Measurements from ENCODE around the gene DISC1. TPM values are rescaled to one million over a fixed set of nuclear protein-coding genes. Genes with fewer than 3 reads are reported as not detected.

Gene DISC1
- total RNA-seq, 1 donor from 2014 or later: 5.2 TPM

DNA sequence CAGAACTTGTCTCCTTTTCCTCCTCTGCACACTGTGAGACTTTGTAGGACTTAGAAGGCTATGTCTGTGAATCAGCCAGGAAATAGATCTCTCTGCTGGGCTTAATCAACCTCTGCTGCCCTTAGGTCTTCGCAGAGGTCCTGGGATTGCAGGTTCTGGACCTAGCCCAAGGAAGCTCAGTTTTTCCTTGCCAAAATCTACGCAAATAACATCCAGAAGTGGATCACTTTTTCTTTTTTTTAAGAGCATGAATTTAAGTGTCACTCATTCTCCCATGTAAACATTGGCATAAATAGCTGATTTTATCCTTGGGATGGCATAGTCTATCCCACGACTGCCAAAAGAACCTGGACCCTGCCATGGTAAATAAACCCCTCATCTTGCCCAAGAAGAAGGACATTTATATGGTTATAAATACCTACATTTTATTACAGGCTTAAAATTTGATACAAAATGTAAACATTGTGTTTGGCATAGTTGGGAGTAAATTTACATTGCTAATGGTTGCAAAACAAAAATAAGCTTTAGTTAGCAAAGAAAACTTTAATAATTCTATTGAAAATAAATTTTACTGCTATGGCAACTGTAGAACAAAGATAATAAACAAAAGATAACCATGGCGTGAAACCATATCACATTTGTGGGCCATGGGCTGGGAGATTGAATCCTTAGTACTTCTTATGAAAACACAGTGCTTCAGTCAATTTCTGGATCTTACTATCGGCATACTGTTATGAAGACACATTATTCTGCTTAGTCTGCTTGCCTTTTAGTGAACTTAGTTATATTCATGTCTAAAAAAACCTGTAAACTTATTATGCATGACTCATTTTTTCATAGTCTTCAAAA lies 24.5 kb upstream of the DISC1 start:
- DNase-seq (ENCODE audit: low spot score, unreplicated experiment): no peak
- Mint-ChIP-seq H3K4me1 (ENCODE audit: low read depth) (peaks cover 5% of the 10 kb centered on the region), H3K4me3 (ENCODE audit: low read depth) (no peak overlapping the region), H3K27ac (no peak overlapping the region), H3K36me3 (ENCODE audit: insufficient read depth) (no peaks in the 10 kb centered on the region), H3K9me3 (ENCODE audit: low read depth) (no peaks in the 10 kb centered on the region), H3K27me3 (peaks cover 13% of the 10 kb centered on the region)
- TF ChIP-seq, protein P1, sequence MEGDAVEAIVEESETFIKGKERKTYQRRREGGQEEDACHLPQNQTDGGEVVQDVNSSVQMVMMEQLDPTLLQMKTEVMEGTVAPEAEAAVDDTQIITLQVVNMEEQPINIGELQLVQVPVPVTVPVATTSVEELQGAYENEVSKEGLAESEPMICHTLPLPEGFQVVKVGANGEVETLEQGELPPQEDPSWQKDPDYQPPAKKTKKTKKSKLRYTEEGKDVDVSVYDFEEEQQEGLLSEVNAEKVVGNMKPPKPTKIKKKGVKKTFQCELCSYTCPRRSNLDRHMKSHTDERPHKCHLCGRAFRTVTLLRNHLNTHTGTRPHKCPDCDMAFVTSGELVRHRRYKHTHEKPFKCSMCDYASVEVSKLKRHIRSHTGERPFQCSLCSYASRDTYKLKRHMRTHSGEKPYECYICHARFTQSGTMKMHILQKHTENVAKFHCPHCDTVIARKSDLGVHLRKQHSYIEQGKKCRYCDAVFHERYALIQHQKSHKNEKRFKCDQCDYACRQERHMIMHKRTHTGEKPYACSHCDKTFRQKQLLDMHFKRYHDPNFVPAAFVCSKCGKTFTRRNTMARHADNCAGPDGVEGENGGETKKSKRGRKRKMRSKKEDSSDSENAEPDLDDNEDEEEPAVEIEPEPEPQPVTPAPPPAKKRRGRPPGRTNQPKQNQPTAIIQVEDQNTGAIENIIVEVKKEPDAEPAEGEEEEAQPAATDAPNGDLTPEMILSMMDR (IDR thresholded peaks at IDR 0.05; ENCODE audit: unreplicated experiment): no peak

DNA sequence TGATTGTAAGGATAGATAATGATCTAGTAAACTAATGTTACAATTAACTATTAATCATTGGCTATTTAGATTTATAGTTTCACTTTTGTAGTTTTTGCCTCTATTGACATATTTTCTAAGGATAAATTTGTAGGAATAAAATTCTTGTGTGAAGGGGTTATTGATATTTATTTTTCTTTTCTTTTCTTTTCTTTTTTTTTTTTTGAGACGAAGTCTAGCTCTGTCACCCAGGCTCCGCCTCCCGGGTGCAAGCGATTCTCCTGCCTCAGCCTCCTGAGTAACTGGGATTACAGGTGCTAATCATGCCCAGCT lies 24.0 kb upstream of the DISC1 start:
- Mint-ChIP-seq H3K36me3 (ENCODE audit: insufficient read depth) (no peaks in the 10 kb centered on the region), H3K9me3 (ENCODE audit: low read depth) (no peaks in the 10 kb centered on the region), H3K27ac (no peak overlapping the region), H3K4me3 (ENCODE audit: low read depth) (no peak overlapping the region), H3K27me3 (peaks cover 18% of the 10 kb centered on the region), H3K4me1 (ENCODE audit: low read depth) (peaks cover 5% of the 10 kb centered on the region)
- DNase-seq (ENCODE audit: low spot score, unreplicated experiment): no peak
- TF ChIP-seq, protein P1 (IDR thresholded peaks at IDR 0.05; ENCODE audit: unreplicated experiment): no peak

DNA sequence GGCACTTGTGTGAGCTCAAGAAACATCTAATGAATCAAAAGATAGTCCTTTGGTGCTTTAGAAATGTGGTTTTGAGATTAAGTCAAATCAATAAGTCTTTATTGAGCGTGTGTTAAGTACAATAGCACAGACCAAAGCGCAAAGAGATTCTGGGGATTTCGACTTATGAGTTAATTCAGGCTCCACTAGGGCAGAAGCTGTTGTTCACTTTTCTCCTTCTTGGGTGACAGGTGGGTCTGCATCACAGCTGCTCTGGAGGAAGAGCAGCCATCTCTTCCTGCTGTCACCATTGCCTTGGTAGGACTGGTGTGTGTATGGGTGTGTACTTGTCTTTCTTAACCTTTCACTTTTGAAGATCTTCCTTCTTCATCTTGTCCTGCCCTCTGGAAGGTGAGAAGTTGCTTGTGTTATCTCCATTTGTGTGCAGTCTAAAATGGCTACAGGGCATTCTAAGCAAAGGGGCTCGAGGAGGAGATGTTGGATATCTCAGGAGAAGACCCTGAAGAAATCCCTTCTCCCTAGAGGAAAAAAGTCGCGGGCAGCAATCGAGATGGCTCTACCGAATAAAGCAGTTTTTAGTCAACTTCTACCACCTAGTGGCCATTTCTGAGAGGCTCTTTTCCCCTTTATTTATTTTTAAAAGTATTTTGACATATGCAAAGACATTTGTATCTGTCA lies 22.9 kb upstream of the DISC1 start:
- TF ChIP-seq, protein P1 (IDR thresholded peaks at IDR 0.05; ENCODE audit: unreplicated experiment): peak; percentile 79
- H3K36me3 Mint-ChIP-seq (ENCODE audit: insufficient read depth): no peaks in the 10 kb centered on the region
- peaks cover 21% of the 10 kb centered on the region for H3K27me3 Mint-ChIP-seq
- H3K4me3 Mint-ChIP-seq (ENCODE audit: low read depth): peak overlapping the region; percentile 52
- H3K4me1 Mint-ChIP-seq (ENCODE audit: low read depth): peaks cover 5% of the 10 kb centered on the region
- no peaks in the 10 kb centered on the region for H3K9me3 Mint-ChIP-seq (ENCODE audit: low read depth)
- peak; percentile 12 for DNase-seq (ENCODE audit: low spot score, unreplicated experiment)
- H3K27ac Mint-ChIP-seq: peak overlapping the region; percentile 56

DNA sequence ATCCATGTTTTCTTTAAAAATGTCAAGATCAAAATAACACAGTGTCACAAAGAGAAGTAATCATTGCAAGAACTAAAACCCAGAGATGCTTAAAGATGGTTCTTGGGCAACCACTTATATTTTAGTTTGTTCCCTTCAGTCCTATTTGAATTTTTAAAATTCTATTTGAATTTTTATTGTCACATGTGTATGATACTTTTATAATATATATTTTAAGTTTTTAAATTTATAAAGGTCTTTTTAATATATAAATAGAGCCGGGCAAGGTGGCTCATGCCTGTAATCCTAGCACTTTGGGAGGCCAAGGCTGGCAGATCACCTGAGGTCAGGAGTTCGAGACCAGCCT lies 22.3 kb upstream of the DISC1 start:
- peaks cover 21% of the 10 kb centered on the region for H3K27me3 Mint-ChIP-seq
- no peak overlapping the region for H3K27ac Mint-ChIP-seq
- H3K4me1 Mint-ChIP-seq (ENCODE audit: low read depth): peaks cover 5% of the 10 kb centered on the region
- H3K36me3 Mint-ChIP-seq (ENCODE audit: insufficient read depth): peaks cover under 1% of the 10 kb centered on the region
- TF ChIP-seq, protein P1 (IDR thresholded peaks at IDR 0.05; ENCODE audit: unreplicated experiment): peak; percentile 1
- no peak overlapping the region for H3K4me3 Mint-ChIP-seq (ENCODE audit: low read depth)
- H3K9me3 Mint-ChIP-seq (ENCODE audit: low read depth): no peaks in the 10 kb centered on the region
- DNase-seq (ENCODE audit: low spot score, unreplicated experiment): no peak

GRCh38 chr1:231605149-231606100 lies 21.2 kb upstream of the DISC1 start:
- Mint-ChIP-seq H3K36me3 (ENCODE audit: insufficient read depth) (peaks cover 1% of the 10 kb centered on the region), H3K27me3 (peaks cover 27% of the 10 kb centered on the region), H3K27ac (no peak overlapping the region), H3K9me3 (ENCODE audit: low read depth) (no peaks in the 10 kb centered on the region), H3K4me1 (ENCODE audit: low read depth) (peaks cover 5% of the 10 kb centered on the region), H3K4me3 (ENCODE audit: low read depth) (no peak overlapping the region)
- TF ChIP-seq, protein P1 (IDR thresholded peaks at IDR 0.05; ENCODE audit: unreplicated experiment): no peak
- DNase-seq (ENCODE audit: low spot score, unreplicated experiment): no peak

All from progenitor cell of endocrine pancreas (in vitro differentiated cells).